HG02981 (cell line): Measurements from ENCODE around the gene CIART.
A peak's percentile ranks its signal among the peaks of the same experiment; 100 is the strongest.

ENCODE experiments used
- ATAC-seq: cut with Tn5 transposase; IDR thresholded peaks from one replicate; pipeline ENCODE4 v1.9.1; 2021; ENCODE audit warnings: mild to moderate bottlenecking, moderate library complexity; ENCODE audit not compliant: unreplicated experiment

Gene CIART

GRCh38 chr1:150261367-150261766 is 21.0 kb upstream of the CIART start:
- no peak for ATAC-seq

DNA sequence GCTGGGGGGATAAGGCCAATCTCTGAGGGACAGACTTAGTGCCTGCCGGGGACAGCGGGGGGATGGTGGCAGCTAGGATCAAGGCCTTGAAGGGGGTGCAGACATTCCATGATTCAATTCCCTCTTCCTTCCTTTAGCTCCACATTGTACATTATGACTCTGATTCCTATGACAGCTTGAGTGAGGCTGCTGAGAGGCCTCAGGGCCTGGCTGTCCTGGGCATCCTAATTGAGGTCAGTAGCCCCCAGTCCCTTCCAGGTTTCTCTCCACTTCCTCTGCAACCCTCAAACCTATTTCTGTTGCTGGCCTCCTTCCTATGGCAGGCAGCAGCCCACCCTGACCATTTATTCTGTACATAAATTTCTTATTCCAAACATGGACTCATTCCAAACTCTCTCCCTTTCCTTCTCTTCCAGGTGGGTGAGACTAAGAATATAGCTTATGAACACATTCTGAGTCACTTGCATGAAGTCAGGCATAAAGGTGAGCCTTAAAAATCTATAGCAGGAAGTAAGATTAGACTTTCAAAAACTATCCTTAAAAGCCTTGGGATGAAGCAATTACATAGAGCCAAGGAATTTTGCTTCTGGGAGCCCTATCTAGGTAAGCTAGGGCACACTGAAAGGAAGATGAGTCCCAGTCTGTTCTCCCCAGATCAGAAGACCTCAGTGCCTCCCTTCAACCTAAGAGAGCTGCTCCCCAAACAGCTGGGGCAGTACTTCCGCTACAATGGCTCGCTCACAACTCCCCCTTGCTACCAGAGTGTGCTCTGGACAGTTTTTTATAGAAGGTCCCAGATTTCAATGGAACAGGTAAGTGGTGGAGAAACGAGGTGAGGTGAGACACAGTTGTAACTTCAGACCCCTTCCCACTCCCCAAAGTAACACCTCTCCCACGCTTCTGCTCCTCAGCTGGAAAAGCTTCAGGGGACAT is 19.7 kb upstream of the CIART start:
- no peak for ATAC-seq

GRCh38 chr1:150263549-150263948 is 18.8 kb upstream of the CIART start:
- ATAC-seq, result no peak

DNA sequence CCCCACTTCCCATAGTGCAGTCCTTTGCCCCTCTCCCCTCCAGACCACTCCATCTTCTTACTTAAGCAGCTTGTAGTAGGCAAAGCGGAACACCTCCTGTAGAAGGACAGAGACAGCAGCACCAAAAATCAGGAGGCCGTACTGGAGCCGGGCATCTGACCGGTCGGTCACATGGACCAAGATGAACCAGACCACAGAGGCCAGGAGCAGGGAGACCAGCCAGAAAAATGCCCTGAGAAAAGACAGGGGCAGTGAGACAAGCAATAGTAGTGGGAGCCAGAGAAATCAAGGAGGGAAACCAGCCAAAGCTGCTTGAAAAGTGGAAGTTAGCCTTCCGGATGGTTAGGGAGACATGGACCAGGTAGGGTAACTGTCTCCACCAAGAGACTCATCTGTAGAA is 14.5 kb upstream of the CIART start:
- ATAC-seq, result no peak

GRCh38 chr1:150268340-150268704 is 14.0 kb upstream of the CIART start:
- peak; percentile 27 for ATAC-seq

DNA sequence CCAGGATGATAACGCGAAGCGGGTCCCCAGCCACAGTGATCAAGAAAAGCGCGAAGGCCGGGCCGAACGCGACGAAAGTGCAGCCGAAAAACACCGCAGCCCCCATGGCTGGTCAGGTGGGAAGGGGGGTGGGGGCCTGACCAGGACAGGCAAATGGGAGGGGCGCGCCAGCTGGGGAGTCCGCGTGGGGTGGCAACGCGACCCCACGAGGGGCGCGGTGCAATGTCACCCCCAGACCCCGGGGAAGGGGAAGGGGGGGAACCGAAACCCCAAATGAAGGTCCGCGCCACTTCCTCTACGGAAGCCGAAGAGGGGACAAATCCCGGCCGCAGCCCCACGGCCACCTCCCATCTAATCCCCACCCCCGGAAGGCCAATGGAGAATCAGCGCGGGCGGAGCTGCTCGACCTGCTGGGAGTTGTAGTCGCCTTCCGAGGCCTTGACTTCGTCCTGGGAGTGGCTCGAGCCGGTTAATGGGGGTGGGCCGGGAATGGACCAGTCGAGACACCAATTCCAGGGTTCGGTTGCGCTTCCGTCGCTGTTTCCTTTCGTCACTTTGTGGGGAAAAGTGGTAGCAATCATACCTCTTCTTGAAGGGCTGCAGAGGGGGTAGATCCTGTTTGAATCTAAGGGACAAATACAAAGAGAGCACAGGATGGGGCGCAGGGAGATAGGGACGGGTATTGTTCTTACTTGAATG is 13.5 kb upstream of the CIART start, which contains the start of gene APH1A:
Gene APH1A (minus strand): TSS at position 312 of the 699 bp plus-strand sequence. CDS start 206 bp downstream, at position 106.
- peak; percentile 86 for ATAC-seq

- no peak for ATAC-seq
These were observed 12.9 kb upstream of the CIART start for GRCh38 chr1:150269451-150269850.

GRCh38 chr1:150271291-150271959 is 10.9 kb upstream of the CIART start:
- no peak for ATAC-seq

GRCh38 chr1:150273311-150273710 is 9.0 kb upstream of the CIART start:
- ATAC-seq, result no peak

GRCh38 chr1:150280138-150280707 is 2.1 kb upstream of the CIART start:
- no peak for ATAC-seq

GRCh38 chr1:150281221-150281757 is 1.1 kb upstream of the CIART start:
- ATAC-seq, result no peak

- no peak for ATAC-seq
These were observed 204 bp downstream of the CIART start for GRCh38 chr1:150282558-150282958.

- no peak for ATAC-seq
These were observed 906 bp downstream of the CIART start for GRCh38 chr1:150283260-150283659.

DNA sequence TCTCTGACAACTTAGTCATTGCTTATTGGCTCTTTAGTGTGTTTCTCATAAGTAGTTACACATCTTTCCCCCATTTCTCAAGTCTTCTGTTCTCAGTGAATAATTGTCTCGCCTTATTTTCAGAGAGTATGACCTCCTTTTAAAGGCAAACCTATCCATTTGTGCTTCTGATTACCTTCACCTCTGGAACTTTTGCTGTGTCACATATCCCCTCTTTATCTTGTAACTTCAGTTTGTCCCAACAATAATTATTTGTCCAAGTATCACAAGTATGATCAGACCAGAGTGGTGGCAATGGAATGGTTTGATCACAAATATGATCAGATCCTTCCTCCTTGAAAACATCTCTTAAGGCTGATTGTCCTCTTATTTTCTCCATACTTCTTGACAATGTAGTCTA is 6.0 kb downstream of the CIART start:
- no peak for ATAC-seq

DNA sequence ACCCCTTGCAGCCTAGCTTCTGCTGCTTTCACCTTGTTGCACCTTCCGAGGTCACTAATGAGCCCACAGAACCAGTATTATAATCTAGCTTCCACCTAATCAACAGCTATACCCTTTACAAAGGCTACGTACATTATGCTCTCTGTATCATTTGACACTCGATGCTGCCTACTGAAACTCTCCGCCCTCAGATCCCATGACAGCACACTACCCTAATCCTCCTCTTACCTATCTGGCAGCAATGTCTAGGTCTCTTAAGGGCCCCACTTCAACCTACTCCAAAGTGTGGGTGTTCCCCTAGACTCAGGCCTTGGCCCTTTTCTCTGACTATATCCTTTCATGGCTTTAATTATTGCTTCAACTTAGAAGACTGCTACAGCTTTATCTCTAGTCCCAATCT is 6.5 kb downstream of the CIART start:
- no peak for ATAC-seq

- peak; percentile 93 for ATAC-seq
These were observed 11.3 kb downstream of the CIART start, which contains the start of gene MRPS21 for GRCh38 chr1:150293433-150294253. MRPS21 (plus strand) TSS chr1:150293861; CDS start chr1:150294367, 506 bp downstream.

DNA sequence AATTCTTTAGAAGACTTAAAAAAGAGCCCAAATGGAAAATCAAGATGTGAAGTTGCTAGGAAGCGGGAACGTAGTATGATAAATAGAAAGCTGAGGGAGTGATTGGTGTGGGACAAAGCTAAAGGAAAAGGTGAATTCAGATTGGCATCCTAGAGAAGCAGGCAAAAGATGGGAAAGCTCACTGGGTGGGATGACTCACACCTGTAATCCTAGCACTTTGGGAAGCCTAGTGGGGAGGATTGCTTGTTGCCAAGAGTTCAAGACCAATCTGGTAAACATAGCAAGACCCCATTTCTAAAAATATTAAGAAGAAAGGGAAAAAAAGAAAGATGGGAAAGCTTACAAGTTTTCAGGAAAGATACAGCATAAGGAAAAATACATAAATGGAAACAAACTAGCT is 13.1 kb downstream of the CIART start:
- ATAC-seq, result no peak

DNA sequence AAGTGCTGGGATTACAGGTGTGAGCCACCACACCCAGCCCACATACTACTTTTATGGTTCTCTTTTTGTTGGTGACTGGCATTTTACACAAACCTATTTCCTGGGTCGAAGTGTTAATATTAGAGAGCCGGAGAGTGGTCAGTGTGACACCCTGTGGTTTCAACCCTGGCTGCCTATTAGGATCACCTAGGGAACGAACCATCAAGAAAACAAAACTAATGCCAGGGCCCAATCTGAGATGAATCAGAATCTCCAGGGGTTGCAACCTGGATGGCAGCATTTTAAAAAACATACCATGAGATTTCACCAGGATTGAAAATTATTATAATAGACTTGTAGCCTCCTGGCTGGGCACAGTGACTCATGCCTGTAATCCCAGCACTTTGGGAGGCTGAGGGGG is 17.4 kb downstream of the CIART start:
- ATAC-seq, result no peak

- no peak for ATAC-seq
These were observed 20.0 kb downstream of the CIART start for GRCh38 chr1:150302338-150302737.

DNA sequence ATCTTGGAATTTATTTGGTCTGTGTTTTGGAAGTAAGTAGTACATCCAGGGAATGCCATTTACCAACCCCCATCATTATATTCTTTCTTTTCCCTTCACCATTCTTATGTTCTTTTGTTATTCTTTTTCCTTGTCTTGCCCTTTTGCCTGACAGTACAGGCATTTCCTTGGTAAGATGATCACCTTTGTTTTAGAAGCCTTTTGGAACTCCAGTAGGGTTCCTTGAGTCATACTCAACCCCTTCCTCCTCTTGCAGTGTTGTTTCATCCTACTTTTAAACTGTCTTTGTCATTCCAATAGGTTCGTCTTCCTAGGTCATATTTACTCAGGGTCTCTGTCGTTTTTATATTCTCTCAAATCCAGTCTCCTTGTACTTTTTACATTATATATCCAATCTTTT is 20.5 kb downstream of the CIART start:
- ATAC-seq, result no peak
